NCI-H1694 (cell line): ENCODE results near the gene OGFOD1.
A peak's percentile ranks its signal among the peaks of the same experiment; 100 is the strongest.
"Not testable (repeated sequence)": the region's sequence is repeated elsewhere in the genome, so short reads cannot be mapped to it uniquely, and the experiment has no call there.

ENCODE experiments used
- DNase-seq: peaks from one replicate; lab custom pipeline; 2025; lab: John Stamatoyannopoulos, UW

The OGFOD1 gene

GRCh38 chr16:56480776-56481467 lies 29.6 kb downstream of the OGFOD1 start:
- no peak for DNase-seq

GRCh38 chr16:56481468-56482122 lies 30.2 kb downstream of the OGFOD1 start:
- no peak for DNase-seq

- no peak for DNase-seq
Observed at GRCh38 chr16:56482683-56483236, 31.4 kb downstream of the OGFOD1 start.

GRCh38 chr16:56483394-56483793 lies 32.0 kb downstream of the OGFOD1 start:
- no peak for DNase-seq

GRCh38 chr16:56488035-56488434 lies 36.7 kb downstream of the OGFOD1 start:
- DNase-seq: no peak

- DNase-seq: not testable (repeated sequence)
Observed at GRCh38 chr16:56488868-56489267, 37.5 kb downstream of the OGFOD1 start.

GRCh38 chr16:56491657-56492261 lies 40.4 kb downstream of the OGFOD1 start:
- DNase-seq: no peak

- DNase-seq: no peak
Observed at GRCh38 chr16:56493126-56493525, 41.8 kb downstream of the OGFOD1 start.

- no peak for DNase-seq
Observed at GRCh38 chr16:56493815-56494214, 42.5 kb downstream of the OGFOD1 start.

GRCh38 chr16:56505181-56505580 lies 53.8 kb downstream of the OGFOD1 start:
- no peak for DNase-seq

- no peak for DNase-seq
Observed at GRCh38 chr16:56506941-56507340, 55.6 kb downstream of the OGFOD1 start.

- no peak for DNase-seq
Observed at GRCh38 chr16:56510544-56510943, 59.2 kb downstream of the OGFOD1 start.

GRCh38 chr16:56512025-56512424 lies 60.7 kb downstream of the OGFOD1 start:
- no peak for DNase-seq

GRCh38 chr16:56513091-56513490 lies 61.7 kb downstream of the OGFOD1 start:
- no peak for DNase-seq

GRCh38 chr16:56513972-56514371 lies 62.6 kb downstream of the OGFOD1 start:
- DNase-seq: peak; percentile 47

GRCh38 chr16:56514845-56515244 lies 63.5 kb downstream of the OGFOD1 start:
- DNase-seq: no peak

GRCh38 chr16:56515665-56516064 lies 64.3 kb downstream of the OGFOD1 start:
- no peak for DNase-seq

- DNase-seq: no peak
Observed at GRCh38 chr16:56517206-56517605, 65.9 kb downstream of the OGFOD1 start.

- DNase-seq: no peak
Observed at GRCh38 chr16:56518425-56518824, 67.1 kb downstream of the OGFOD1 start.

- DNase-seq: peak; percentile 28
Observed at GRCh38 chr16:56519459-56520250, 68.3 kb downstream of the OGFOD1 start, which contains the start of gene BBS2. TSS of gene BBS2 (minus strand) at chr16:56520024. CDS start at chr16:56519862, 162 bp downstream.

- no peak for DNase-seq
Observed at GRCh38 chr16:56520251-56520577, 68.9 kb downstream of the OGFOD1 start.

- DNase-seq: no peak
Observed at GRCh38 chr16:56525236-56525635, 73.9 kb downstream of the OGFOD1 start.
